HCT116 (cell line): Measurements from ENCODE around the gene MPP4. TPM values are rescaled to one million over a fixed set of nuclear protein-coding genes. Genes with fewer than 3 reads are reported as not detected.

ENCODE experiments used
- ATAC-seq: fragments of 200-7000 bp; cut with Tn5 transposase; 2 replicates; pipeline ENCODE4 v1.9.1; 2020; ENCODE audit warnings: mild to moderate bottlenecking, moderate library complexity
- BruUV-seq: library from RNA; stranded (reverse); fragments of 400-500 nt; replicated peaks from 2 replicates; lab custom pipeline; 2021; lab: Mats Ljungman, UMichigan
- CTCF ChIA-PET: fragments of 300-600 bp; sonication (Branson Sonifier 250); formaldehyde crosslinking; loops from one replicate; lab custom pipeline; 2021; ENCODE audit warnings: antibody characterized with exemption; lab: Charles Lee
- POLR2A ChIA-PET: fragments of 300-600, 350-600 bp; sonication (Branson Sonifier 250); formaldehyde crosslinking; loops from one replicate; lab custom pipeline; 2021; ENCODE audit warnings: antibody characterized with exemption; lab: Charles Lee
- RAD21 ChIA-PET, 2 experiments: fragments of 300-600 bp; sonication (Branson Sonifier 250); formaldehyde crosslinking; loops; one replicate each; lab custom pipeline; 2023; ENCODE audit warnings: low total read pairs in 2 of 2; ENCODE audit not compliant: uncharacterized antibody in 2 of 2, unreplicated experiment in 2 of 2, low non-redundant PET in 1 of 2; lab: Charles Lee
- DNase-seq: peaks from one replicate; pipeline ENCODE4 v3.0.0-alpha.2; 2010; ENCODE audit warnings: low read depth, low spot score
- H2AFZ ChIP-seq: fragments of 200-600 bp; shearing (Covaris generic), sonication (generic); 2 replicates; pipeline ENCODE4 v1.6.1; 2017; ENCODE audit warnings: low read depth, mixed run types, mixed read lengths, antibody characterized with exemption, low read length; ENCODE audit not compliant: poor library complexity, severe bottlenecking
- H3K27ac ChIP-seq: 2 replicates; pipeline ENCODE4 v1.5.1; 2012; ENCODE audit warnings: low read depth, low read length
- H3K27me3 ChIP-seq: fragments of 200-600 bp; sonication (generic); 2 replicates; pipeline ENCODE4 v1.6.1; 2016; ENCODE audit warnings: mixed run types, low read length, mixed read lengths; ENCODE audit not compliant: insufficient read depth
- H3K36me3 ChIP-seq, 2 experiments: fragments of 200-500 bp in 1 of 2; fragments of 200-600 bp in 1 of 2; sonication (Bioruptor generic) in 1 of 2; sonication (generic) in 1 of 2; 2 replicates each; pipeline versions ENCODE4 v1.5.1 to v1.6.1; 2014 to 2016; ENCODE audit warnings: low read length in 2 of 2, inconsistent platforms in 1 of 2, mixed read lengths in 1 of 2, mixed run types in 1 of 2; ENCODE audit not compliant: insufficient read depth in 2 of 2, control insufficient read depth in 1 of 2
- H3K4me1 ChIP-seq, 2 experiments: fragments of 200-600 bp in 1 of 2; sonication (generic) in 1 of 2; 2 replicates each; pipeline versions ENCODE4 v1.5.1 to v1.6.1; 2012 to 2017; ENCODE audit warnings: low read length in 2 of 2, inconsistent platforms in 1 of 2, mild to moderate bottlenecking in 1 of 2, mixed read lengths in 1 of 2, mixed run types in 1 of 2, moderate library complexity in 1 of 2; ENCODE audit not compliant: insufficient read depth in 2 of 2, control insufficient read depth in 1 of 2
- H3K4me2 ChIP-seq: fragments of 200-600 bp; sonication (generic); 2 replicates; pipeline ENCODE4 v1.6.1; 2017; ENCODE audit warnings: mixed run types, low read length, mixed read lengths
- H3K4me3 ChIP-seq, 2 experiments: fragments of 200-600 bp in 1 of 2; sonication (generic) in 1 of 2; replicated peaks in 1 of 2; 2 replicates each; pipeline ENCODE4 v1.5.1; 2011 to 2016; ENCODE audit warnings: low read length in 2 of 2, control low read depth in 1 of 2, low read depth in 1 of 2, mild to moderate bottlenecking in 1 of 2, mixed read lengths in 1 of 2, mixed run types in 1 of 2
- H3K79me2 ChIP-seq: fragments of 200-600 bp; sonication (generic); 2 replicates; pipeline ENCODE4 v1.6.1; 2017; ENCODE audit warnings: mild to moderate bottlenecking, mixed run types, low read length, moderate library complexity, mixed read lengths; ENCODE audit not compliant: insufficient read depth
- H3K9ac ChIP-seq: fragments of 200-600 bp; sonication (generic); 2 replicates; pipeline ENCODE4 v1.6.1; 2016; ENCODE audit warnings: low read length, mixed read lengths
- H3K9me2 ChIP-seq: fragments of 200-600 bp; sonication (generic), shearing (Covaris generic); 2 replicates; pipeline ENCODE4 v1.6.1; 2017; ENCODE audit warnings: mixed run types, mild to moderate bottlenecking, moderate library complexity; ENCODE audit not compliant: insufficient read depth
- H3K9me3 ChIP-seq, 2 experiments: fragments of 200-500 bp in 1 of 2; fragments of 200-600 bp in 1 of 2; sonication (Bioruptor generic) in 1 of 2; sonication (generic) in 1 of 2; 2 replicates each; pipeline ENCODE4 v1.6.1; 2014 to 2017; ENCODE audit warnings: low read length in 2 of 2, mixed read lengths in 2 of 2, inconsistent platforms in 1 of 2, low read depth in 1 of 2, mild to moderate bottlenecking in 1 of 2, mixed run types in 1 of 2, moderate library complexity in 1 of 2; ENCODE audit not compliant: control insufficient read depth in 1 of 2, insufficient read depth in 1 of 2
- H4K20me1 ChIP-seq: fragments of 200-600 bp; sonication (generic), shearing (Covaris generic); 2 replicates; pipeline ENCODE4 v1.6.1; 2017; ENCODE audit warnings: mixed run types, mild to moderate bottlenecking, moderate library complexity; ENCODE audit not compliant: insufficient read depth
- CTCF ChIP-seq, 3 experiments: fragments of 200-600 bp in 1 of 3; sonication (generic) in 1 of 3; IDR thresholded peaks in 2 of 3; conservative IDR thresholded peaks in 1 of 3; 2 replicates each; pipeline ENCODE4 v1.5.1; 2012 to 2017; ENCODE audit warnings: low read depth in 2 of 3, low read length in 2 of 3, antibody characterized with exemption in 1 of 3, borderline replicate concordance in 1 of 3, control low read depth in 1 of 3, mild to moderate bottlenecking in 1 of 3, mixed read lengths in 1 of 3, mixed run types in 1 of 3, moderate library complexity in 1 of 3; ENCODE audit not compliant: insufficient read depth in 1 of 3
- JUND ChIP-seq: IDR thresholded peaks from 2 replicates; pipeline ENCODE4 v1.6.1; 2012
- ZNF274 ChIP-seq: fragments of 200-500 bp; sonication (Bioruptor generic); IDR thresholded peaks from 2 replicates; pipeline ENCODE4 v1.6.1; 2014; ENCODE audit warnings: mild to moderate bottlenecking, low read depth, low read length, inconsistent platforms
- intact Hi-C: fragments of 100-400 bp; cut with micrococcal nuclease; formaldehyde crosslinking; loops from 2 replicates; pipeline ENCODE4 v1.10.0; 2022
- total RNA-seq: library from RNA; stranded (reverse); gene quantifications from one replicate; pipeline ENCODE4 v1.2.1, GENCODE V29; 2021; ENCODE audit not compliant: unreplicated experiment
- TF ChIP-seq, protein P1 (sequence below): IDR thresholded peaks from 2 replicates; pipeline ENCODE4 v1.6.1; 2011; ENCODE audit warnings: mild to moderate bottlenecking, low read length, moderate library complexity; ENCODE audit not compliant: insufficient replicate concordance; ENCODE audit errors: extremely low read depth
- TF ChIP-seq, protein P2 (sequence below): IDR thresholded peaks from 2 replicates; pipeline ENCODE4 v1.6.1; 2012; ENCODE audit warnings: low read depth

Gene MPP4
- total RNA-seq, 1 experiment from 2014 or later: 0.32 TPM

- DNase-seq (no peak), ATAC-seq (no peak)
- RAD21 ChIA-PET: no interaction called here
- POLR2A ChIA-PET: no interaction called here
- Histone ChIP-seq H3K27ac (no peak overlapping the region), H3K9me2 (no peaks in the 10 kb centered on the region), H3K4me1 (no peaks in the 10 kb centered on the region), H3K36me3 (peaks cover 20 to 32% of the 10 kb centered on the region in 2 experiments), H4K20me1 (no peaks in the 10 kb centered on the region), H3K4me3 (no peak overlapping the region), H3K9ac (no peak overlapping the region), H3K27me3 (no peaks in the 10 kb centered on the region), H3K4me2 (no peak overlapping the region), H3K79me2 (no peaks in the 10 kb centered on the region), H2AFZ (no peak overlapping the region), H3K9me3 (no peaks in the 10 kb centered on the region)
- intact Hi-C loops: no loop called here
- no TSS peak for BruUV-seq
- CTCF ChIA-PET: no interaction called here
- TF ChIP-seq ZNF274 (no peak), CTCF (IDR thresholded peaks at IDR 0.05 in 2 of 3, conservative IDR thresholded peaks at IDR 0.05 in 1 of 3; ENCODE audit: borderline replicate concordance in 1 of 3, insufficient read depth in 1 of 3, low read depth in 2 of 3, low read length in 2 of 3) (no peak), JUND (no peak)
- TF ChIP-seq, protein P1, sequence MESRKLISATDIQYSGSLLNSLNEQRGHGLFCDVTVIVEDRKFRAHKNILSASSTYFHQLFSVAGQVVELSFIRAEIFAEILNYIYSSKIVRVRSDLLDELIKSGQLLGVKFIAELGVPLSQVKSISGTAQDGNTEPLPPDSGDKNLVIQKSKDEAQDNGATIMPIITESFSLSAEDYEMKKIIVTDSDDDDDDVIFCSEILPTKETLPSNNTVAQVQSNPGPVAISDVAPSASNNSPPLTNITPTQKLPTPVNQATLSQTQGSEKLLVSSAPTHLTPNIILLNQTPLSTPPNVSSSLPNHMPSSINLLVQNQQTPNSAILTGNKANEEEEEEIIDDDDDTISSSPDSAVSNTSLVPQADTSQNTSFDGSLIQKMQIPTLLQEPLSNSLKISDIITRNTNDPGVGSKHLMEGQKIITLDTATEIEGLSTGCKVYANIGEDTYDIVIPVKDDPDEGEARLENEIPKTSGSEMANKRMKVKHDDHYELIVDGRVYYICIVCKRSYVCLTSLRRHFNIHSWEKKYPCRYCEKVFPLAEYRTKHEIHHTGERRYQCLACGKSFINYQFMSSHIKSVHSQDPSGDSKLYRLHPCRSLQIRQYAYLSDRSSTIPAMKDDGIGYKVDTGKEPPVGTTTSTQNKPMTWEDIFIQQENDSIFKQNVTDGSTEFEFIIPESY: no peak
- TF ChIP-seq, protein P2, sequence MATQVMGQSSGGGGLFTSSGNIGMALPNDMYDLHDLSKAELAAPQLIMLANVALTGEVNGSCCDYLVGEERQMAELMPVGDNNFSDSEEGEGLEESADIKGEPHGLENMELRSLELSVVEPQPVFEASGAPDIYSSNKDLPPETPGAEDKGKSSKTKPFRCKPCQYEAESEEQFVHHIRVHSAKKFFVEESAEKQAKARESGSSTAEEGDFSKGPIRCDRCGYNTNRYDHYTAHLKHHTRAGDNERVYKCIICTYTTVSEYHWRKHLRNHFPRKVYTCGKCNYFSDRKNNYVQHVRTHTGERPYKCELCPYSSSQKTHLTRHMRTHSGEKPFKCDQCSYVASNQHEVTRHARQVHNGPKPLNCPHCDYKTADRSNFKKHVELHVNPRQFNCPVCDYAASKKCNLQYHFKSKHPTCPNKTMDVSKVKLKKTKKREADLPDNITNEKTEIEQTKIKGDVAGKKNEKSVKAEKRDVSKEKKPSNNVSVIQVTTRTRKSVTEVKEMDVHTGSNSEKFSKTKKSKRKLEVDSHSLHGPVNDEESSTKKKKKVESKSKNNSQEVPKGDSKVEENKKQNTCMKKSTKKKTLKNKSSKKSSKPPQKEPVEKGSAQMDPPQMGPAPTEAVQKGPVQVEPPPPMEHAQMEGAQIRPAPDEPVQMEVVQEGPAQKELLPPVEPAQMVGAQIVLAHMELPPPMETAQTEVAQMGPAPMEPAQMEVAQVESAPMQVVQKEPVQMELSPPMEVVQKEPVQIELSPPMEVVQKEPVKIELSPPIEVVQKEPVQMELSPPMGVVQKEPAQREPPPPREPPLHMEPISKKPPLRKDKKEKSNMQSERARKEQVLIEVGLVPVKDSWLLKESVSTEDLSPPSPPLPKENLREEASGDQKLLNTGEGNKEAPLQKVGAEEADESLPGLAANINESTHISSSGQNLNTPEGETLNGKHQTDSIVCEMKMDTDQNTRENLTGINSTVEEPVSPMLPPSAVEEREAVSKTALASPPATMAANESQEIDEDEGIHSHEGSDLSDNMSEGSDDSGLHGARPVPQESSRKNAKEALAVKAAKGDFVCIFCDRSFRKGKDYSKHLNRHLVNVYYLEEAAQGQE: no peak
- TF ChIP-seq, all 23 proteins: peak for 0
Observed at GRCh38 chr2:201631041-201631440, 67.4 kb downstream of the MPP4 start.
